GM18519 (cell line): ENCODE results near the gene MICAL3.
"Not testable (repeated sequence)": the region's sequence is repeated elsewhere in the genome, so short reads cannot be mapped to it uniquely, and the experiment has no call there.

Experiments used
- ATAC-seq: cut with Tn5 transposase; IDR thresholded peaks from one replicate; pipeline ENCODE4 v1.9.1; 2021; ENCODE audit warnings: mild to moderate bottlenecking, moderate library complexity; ENCODE audit not compliant: unreplicated experiment, low FRiP score

The MICAL3 gene

GRCh38 chr22:17775781-17776465 is 248.4 kb downstream of the MICAL3 start:
- ATAC-seq, result no peak

GRCh38 chr22:17774926-17775685 is 249.3 kb downstream of the MICAL3 start:
- ATAC-seq, result no peak

GRCh38 chr22:17774206-17774925 is 250.0 kb downstream of the MICAL3 start, which contains the start of gene BID:
BID (minus strand) TSS chr22:17774469; CDS start chr22:17750116, 24,353 bp downstream.
- ATAC-seq, result no peak

GRCh38 chr22:17773606-17774205 is 250.7 kb downstream of the MICAL3 start:
- no peak for ATAC-seq

- ATAC-seq, result no peak
Measured at GRCh38 chr22:17772958-17773605, 251.3 kb downstream of the MICAL3 start.

GRCh38 chr22:17772249-17772957 is 252.0 kb downstream of the MICAL3 start:
- ATAC-seq, result no peak

GRCh38 chr22:17770180-17771077 is 253.9 kb downstream of the MICAL3 start:
- no peak for ATAC-seq

- ATAC-seq, result no peak
Measured at GRCh38 chr22:17769716-17770082, 254.7 kb downstream of the MICAL3 start.

- no peak for ATAC-seq
Measured at GRCh38 chr22:17769013-17769715, 255.2 kb downstream of the MICAL3 start.

GRCh38 chr22:17767233-17768065 is 256.9 kb downstream of the MICAL3 start:
- ATAC-seq, result peak; percentile 64

GRCh38 chr22:17764852-17765251 is 259.5 kb downstream of the MICAL3 start:
- not testable (repeated sequence) for ATAC-seq

GRCh38 chr22:17764036-17764435 is 260.3 kb downstream of the MICAL3 start:
- no peak for ATAC-seq

GRCh38 chr22:17763442-17763841 is 260.9 kb downstream of the MICAL3 start:
- not testable (repeated sequence) for ATAC-seq

GRCh38 chr22:17761138-17761488 is 263.2 kb downstream of the MICAL3 start:
- no peak for ATAC-seq

- ATAC-seq, result no peak
Measured at GRCh38 chr22:17754233-17754925, 270.0 kb downstream of the MICAL3 start.

- no peak for ATAC-seq
Measured at GRCh38 chr22:17753401-17753989, 270.9 kb downstream of the MICAL3 start.
